A549 (cell line): ENCODE results near the gene MYLK. TPM values are rescaled to one million over a fixed set of nuclear protein-coding genes. Genes with fewer than 3 reads are reported as not detected.
A peak's percentile ranks its signal among the peaks of the same experiment; 100 is the strongest.
"Not testable (repeated sequence)": the region's sequence is repeated elsewhere in the genome, so short reads cannot be mapped to it uniquely, and the experiment has no call there.

Experiments
- ATAC-seq, 2 experiments: fragments of 200-7000 bp in 1 of 2; fragments of >200 bp in 1 of 2; cut with Nextera tagmentation in 1 of 2; cut with Tn5 transposase in 1 of 2; 3 replicates each; pipeline versions ENCODE4 v1.8.0 to v1.9.1; 2018 to 2020; ENCODE audit warnings: mild to moderate bottlenecking in 1 of 2, moderate library complexity in 1 of 2
- CTCF ChIA-PET: fragments of 300-600 bp; sonication (Branson Sonifier 250); formaldehyde crosslinking; extraction: SDS; loops from one replicate; lab custom pipeline; 2021; ENCODE audit warnings: antibody characterized with exemption, inconsistent platforms; lab: Yijun Ruan, JAX
- POLR2A ChIA-PET: fragments of 350-600 bp; formaldehyde crosslinking; extraction: SDS; loops from one replicate; lab custom pipeline; 2021; ENCODE audit warnings: antibody characterized with exemption, inconsistent platforms; lab: Yijun Ruan, JAX
- DNase-seq, 2 experiments: peaks; one replicate each; pipeline versions ENCODE4 v3.0.0 to v3.0.0-alpha.2; 2011 to 2016; ENCODE audit warnings: low read depth in 1 of 2, low spot score in 1 of 2
- FAIRE-seq: peaks from 2 replicates; lab custom pipeline; 2011; peaks lifted over from hg19 to GRCh38; lab: Jason Lieb, UNC
- H3K27ac ChIP-seq, 2 experiments: fragments of >200 bp; sonication (Bioruptor Twin); formaldehyde crosslinking; 3 replicates each; pipeline ENCODE4 v1.5.1; 2016 to 2017
- H3K4me1 ChIP-seq: fragments of >200 bp; sonication (Bioruptor Twin); formaldehyde crosslinking; 3 replicates; pipeline ENCODE4 v1.6.1; 2016
- H3K4me2 ChIP-seq: fragments of >200 bp; sonication (Bioruptor Twin); formaldehyde crosslinking; 3 replicates; pipeline ENCODE4 v1.6.1; 2016
- H3K4me3 ChIP-seq: fragments of >200 bp; sonication (Bioruptor Twin); formaldehyde crosslinking; 3 replicates; pipeline ENCODE4 v1.5.1; 2016
- H3K9me3 ChIP-seq: fragments of >200 bp; sonication (Bioruptor Twin); formaldehyde crosslinking; 3 replicates; pipeline ENCODE4 v1.6.1; 2016
- CEBPB ChIP-seq, 2 experiments: fragments of >200 bp in 1 of 2; sonication (Bioruptor Twin) in 1 of 2; formaldehyde crosslinking in 1 of 2; IDR thresholded peaks; 2 replicates each; pipeline ENCODE4 v1.6.1; 2012 to 2016
- CHD2 ChIP-seq: fragments of 150-350 bp; IDR thresholded peaks from 2 replicates; pipeline ENCODE4 v1.6.1; 2014; ENCODE audit warnings: low read length; ENCODE audit not compliant: partially characterized antibody
- CTCF ChIP-seq: fragments of >200 bp; sonication (Bioruptor Twin); formaldehyde crosslinking; IDR thresholded peaks from 3 replicates; pipeline ENCODE4 v1.5.1; 2016
- ELK1 ChIP-seq: fragments of 150-350 bp; IDR thresholded peaks from 2 replicates; pipeline ENCODE4 v1.6.1; 2014; ENCODE audit warnings: low read depth, mild to moderate bottlenecking, low read length
- EP300 ChIP-seq, 2 experiments: fragments of >200 bp; sonication (Bioruptor Twin); formaldehyde crosslinking; IDR thresholded peaks; 2 replicates in 1 of 2; 3 replicates in 1 of 2; pipeline ENCODE4 v1.6.1; 2016 to 2017
- HEYL ChIP-seq: fragments of 250-450 bp; sonication (Bioruptor Pico); IDR thresholded peaks from 2 replicates; pipeline ENCODE4 v1.8.0; 2021; ENCODE audit warnings: mild to moderate bottlenecking, moderate library complexity
- HOXB13 ChIP-seq: fragments of 250-450 bp; sonication (Bioruptor Pico); IDR thresholded peaks from 2 replicates; pipeline ENCODE4 v1.5.0; 2020; ENCODE audit warnings: low read depth, mild to moderate bottlenecking, moderate library complexity
- NFE2L2 ChIP-seq: fragments of 150-350 bp; conservative IDR thresholded peaks from 2 replicates; pipeline ENCODE4 v1.6.1; 2014; ENCODE audit warnings: low read length
- NPAS2 ChIP-seq: fragments of 250-450 bp; sonication (Bioruptor Pico); IDR thresholded peaks from 2 replicates; pipeline ENCODE4 v1.8.0; 2022; ENCODE audit warnings: mild to moderate bottlenecking, moderate library complexity, borderline replicate concordance
- RAD21 ChIP-seq, 2 experiments: fragments of >200 bp in 1 of 2; sonication (Bioruptor Twin) in 1 of 2; formaldehyde crosslinking in 1 of 2; IDR thresholded peaks in 1 of 2; conservative IDR thresholded peaks in 1 of 2; 2 replicates in 1 of 2; 3 replicates in 1 of 2; pipeline ENCODE4 v1.6.1; 2012 to 2018; ENCODE audit warnings: inconsistent platforms in 1 of 2
- RARB ChIP-seq: fragments of 250-450 bp; sonication (Bioruptor Pico); IDR thresholded peaks from 2 replicates; pipeline ENCODE4 v1.8.0; 2021; ENCODE audit warnings: mild to moderate bottlenecking, moderate library complexity
- REST ChIP-seq: fragments of 200-600 bp; sonication (generic); IDR thresholded peaks from 2 replicates; pipeline ENCODE4 v1.6.1; 2016; ENCODE audit warnings: antibody characterized with exemption, mild to moderate bottlenecking, moderate library complexity
- SMC3 ChIP-seq: fragments of >200 bp; sonication (Bioruptor Twin); formaldehyde crosslinking; IDR thresholded peaks from 3 replicates; pipeline ENCODE4 v1.6.1; 2018; ENCODE audit warnings: inconsistent platforms
- WGBS: methylation state at CpG from one replicate; pipeline ENCODE4 v1.1.6; 2017; ENCODE audit errors: missing lambda C conversion rate; 5-methylcytosine and 5-hydroxymethylcytosine counted together
- polyA plus RNA-seq, 4 experiments: library from polyadenylated mRNA; depleted of rRNA in 3 of 4; stranded (reverse); fragments of >200 nt; fragmentation: RNase III in 1 of 4; extraction: RNeasy Plus Mini Kit Qiagen cat#74134 plus additional on column Dnase treatment in 1 of 4; gene quantifications; 2 replicates in 3 of 4; 3 replicates in 1 of 4; pipeline ENCODE4 v1.2.3, GENCODE V29; 2011 to 2017

The MYLK gene
- polyA plus RNA-seq, 2 of the 4 experiments (the other 2 are of a cell fraction) = 16.9 to 17.4 TPM

- WGBS = 28% methylated on average over 2 of the region's 2 CpGs
- peak; percentile 92 to 98 for ATAC-seq
- TF ChIP-seq RAD21 (conservative IDR thresholded peaks at IDR 0.05 in 1 of 2, IDR thresholded peaks at IDR 0.05 in 1 of 2) = peak; percentile 58 to 60
- TF ChIP-seq SMC3 = peak; percentile 76
- peak; percentile 59 for TF ChIP-seq CTCF
- DNase-seq = peak; percentile 35 to 71
- H3K27ac ChIP-seq, H3K4me2 ChIP-seq, POLR2A ChIA-PET, H3K9me3 ChIP-seq, H3K4me1 ChIP-seq, H3K4me3 ChIP-seq: not testable (repeated sequence)
- peak; percentile 54 for FAIRE-seq
- CTCF ChIA-PET = interaction anchor here (0.7 to 45.3 kb wide), 17 partner anchors 9 to 213 kb away, joined by 3 to 829 read pairs (median 4); partner anchors contain the start of gene MYLK
These were observed 182.1 kb downstream of the MYLK start for GRCh38 chr3:123702057-123702456.

- no peak for FAIRE-seq
These were observed 183.1 kb downstream of the MYLK start for GRCh38 chr3:123700791-123701722.

GRCh38 chr3:123698813-123699212 lies 185.3 kb downstream of the MYLK start:
- Histone ChIP-seq H3K9me3 (no peaks in the 10 kb centered on the region), H3K4me2 (no peak overlapping the region), H3K27ac (no peak overlapping the region), H3K4me3 (no peak overlapping the region), H3K4me1 (no peaks in the 10 kb centered on the region)
- WGBS = 86% methylated on average over 5 of the region's 5 CpGs
- ATAC-seq (no peak), FAIRE-seq (no peak), DNase-seq (no peak)
- ChIA-PET POLR2A (no interaction called here), CTCF (interaction anchor here (1.2 to 45.3 kb wide), 3 partner anchors 9 to 49 kb away, joined by 4 to 829 read pairs (median 5); no protein-coding TSS in a partner anchor)
- TF ChIP-seq REST = no peak
- TF ChIP-seq CHD2 = no peak
- no peak for TF ChIP-seq RAD21 (conservative IDR thresholded peaks at IDR 0.05 in 1 of 2, IDR thresholded peaks at IDR 0.05 in 1 of 2)
- TF ChIP-seq NFE2L2 = no peak
- TF ChIP-seq HEYL (CRISPR knock-in tag) = no peak
- TF ChIP-seq HOXB13 (CRISPR knock-in tag) = no peak

More at GRCh38 chr3:123700791-123701722, 183.1 kb downstream of the MYLK start:
- DNase-seq = no peak
- H3K4me3 ChIP-seq = no peak overlapping the region
- TF ChIP-seq NPAS2 = no peak
- TF ChIP-seq, all 56 proteins: peak for 0
- CTCF ChIA-PET = interaction anchor here (0.6 to 45.3 kb wide), 12 partner anchors 12 to 839 kb away, joined by 3 to 829 read pairs (median 4); no protein-coding TSS in a partner anchor
- Histone ChIP-seq H3K4me2 (no peak overlapping the region), H3K9me3 (no peaks in the 10 kb centered on the region), H3K4me1 (no peaks in the 10 kb centered on the region), H3K27ac (no peak overlapping the region)
- 92% methylated on average over 22 of the region's 23 CpGs for WGBS
- no peak for ATAC-seq
- POLR2A ChIA-PET = no interaction called here

GRCh38 chr3:123696808-123697207 lies 187.3 kb downstream of the MYLK start:
- POLR2A ChIA-PET = no interaction called here
- no peak overlapping the region for H3K4me3 ChIP-seq
- no peak for DNase-seq
- no peaks in the 10 kb centered on the region for H3K9me3 ChIP-seq
- no peak overlapping the region for H3K4me2 ChIP-seq
- no peaks in the 10 kb centered on the region for H3K4me1 ChIP-seq
- H3K27ac ChIP-seq = no peak overlapping the region
- no peak for ATAC-seq
- TF ChIP-seq CEBPB (IDR thresholded peaks at IDR 0.05) (no peak), ELK1 (no peak), RARB (CRISPR knock-in tag) (no peak), EP300 (IDR thresholded peaks at IDR 0.05) (no peak)
- WGBS = 81% methylated on average over 6 of the region's 6 CpGs
- FAIRE-seq = no peak
- CTCF ChIA-PET = interaction anchor here (0.9 to 45.3 kb wide), 3 partner anchors 22 to 47 kb away, joined by 3 to 829 read pairs (median 14); no protein-coding TSS in a partner anchor
